Large intestine (tissue), 1 donor: ENCODE measurements around the gene SPAG8. TPM values are rescaled to one million over a fixed set of nuclear protein-coding genes. Genes with fewer than 3 reads are reported as not detected.

ENCODE experiments used
- polyA plus RNA-seq: library from polyadenylated mRNA; unstranded; fragments of 120-200 nt; gene quantifications from one replicate; pipeline ENCODE4 v1.2.1, GENCODE V29; 2013

The SPAG8 gene
- polyA plus RNA-seq, 1 donor, result 1.4 TPM

Other genes starting within 250 kb of the SPAG8 start
- gene TESK1, start 207.0 kb downstream of the SPAG8 start, polyA plus RNA-seq, result 53.3 TPM
- gene CD72, start 193.8 kb downstream of the SPAG8 start, polyA plus RNA-seq, result 1.8 TPM
- 0.78 TPM for gene SIT1, start 161.3 kb downstream of the SPAG8 start, polyA plus RNA-seq
- not detected for gene RMRP, start 154.2 kb downstream of the SPAG8 start, polyA plus RNA-seq
- gene CCDC107, start 154.0 kb downstream of the SPAG8 start, polyA plus RNA-seq, result 17.6 TPM
- gene ARHGEF39, start 147.1 kb downstream of the SPAG8 start, polyA plus RNA-seq, result 5.2 TPM
- gene CA9, start 138.3 kb downstream of the SPAG8 start, polyA plus RNA-seq, result 4.2 TPM
- 463 TPM for gene TPM2, start 122.3 kb downstream of the SPAG8 start, polyA plus RNA-seq
- 117 TPM for gene TLN1, start 80.1 kb downstream of the SPAG8 start, polyA plus RNA-seq
- gene CREB3, start 79.6 kb downstream of the SPAG8 start, polyA plus RNA-seq, result 25.4 TPM
- gene GBA2, start 63.0 kb downstream of the SPAG8 start, polyA plus RNA-seq, result 127 TPM
- gene RGP1, start 63.0 kb downstream of the SPAG8 start, polyA plus RNA-seq, result 17.2 TPM
- 0.61 TPM for gene MSMP, start 58.0 kb downstream of the SPAG8 start, polyA plus RNA-seq
- 15.3 TPM for gene NPR2, start 20.7 kb downstream of the SPAG8 start, polyA plus RNA-seq
- 29.7 TPM for gene HINT2, start 2.8 kb upstream of the SPAG8 start, polyA plus RNA-seq
- 0.10 TPM for gene FAM221B, start 16.5 kb upstream of the SPAG8 start, polyA plus RNA-seq
- 33.8 TPM for gene TMEM8B, start 17.0 kb upstream of the SPAG8 start, polyA plus RNA-seq
- 0.21 TPM for gene OR13J1, start 58.1 kb upstream of the SPAG8 start, polyA plus RNA-seq
- gene HRCT1, start 93.9 kb upstream of the SPAG8 start, polyA plus RNA-seq, result 1.6 TPM
- gene SPAAR, start 97.2 kb upstream of the SPAG8 start, polyA plus RNA-seq, result 0.84 TPM
- not detected for gene OR2S2, start 145.9 kb upstream of the SPAG8 start, polyA plus RNA-seq
- 9.1 TPM for gene RECK, start 224.7 kb upstream of the SPAG8 start, polyA plus RNA-seq